GM12872 (cell line): ENCODE measurements around the gene AKAP11.

ENCODE experiments used
- TF ChIP-seq, protein P1 (sequence below): IDR thresholded peaks from 3 replicates; pipeline ENCODE4 v1.5.1; 2011; ENCODE audit warnings: low read depth, mild to moderate bottlenecking, low read length, moderate library complexity; ENCODE audit not compliant: insufficient read depth

Gene AKAP11

DNA sequence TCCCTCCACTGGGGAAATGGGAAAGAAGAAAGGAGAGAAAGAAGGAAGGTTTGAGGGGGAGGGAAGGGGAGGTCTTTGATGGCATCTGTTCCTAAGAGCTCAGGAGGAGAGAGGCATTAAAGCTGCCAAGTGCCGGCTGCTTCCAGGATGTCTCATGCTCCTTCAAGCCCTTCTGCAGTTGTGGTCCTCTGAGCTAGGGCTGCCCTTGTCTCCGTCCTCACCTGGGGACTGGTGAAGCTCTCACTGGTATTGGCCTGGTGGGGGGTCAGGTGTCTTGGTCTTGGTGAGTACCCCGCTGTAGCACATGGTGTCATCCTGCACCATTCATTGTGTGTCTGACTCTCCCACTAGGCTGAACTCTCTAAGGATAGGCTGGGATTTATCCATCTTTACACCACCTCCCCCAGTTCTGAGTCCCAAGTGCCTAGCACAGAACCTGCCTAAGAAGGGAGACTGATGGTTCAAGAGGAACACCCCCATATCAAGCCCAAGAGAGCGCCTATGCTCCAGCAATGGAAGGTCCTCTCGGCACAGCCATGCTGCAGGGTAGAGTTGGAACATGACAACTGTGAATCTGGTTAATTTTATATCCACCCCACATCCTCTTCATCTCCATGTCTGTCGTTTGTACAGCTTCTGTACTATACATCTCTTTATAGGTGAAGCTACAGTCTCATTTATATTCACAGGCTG lies 83.7 kb downstream of the AKAP11 start:
- TF ChIP-seq, protein P1, sequence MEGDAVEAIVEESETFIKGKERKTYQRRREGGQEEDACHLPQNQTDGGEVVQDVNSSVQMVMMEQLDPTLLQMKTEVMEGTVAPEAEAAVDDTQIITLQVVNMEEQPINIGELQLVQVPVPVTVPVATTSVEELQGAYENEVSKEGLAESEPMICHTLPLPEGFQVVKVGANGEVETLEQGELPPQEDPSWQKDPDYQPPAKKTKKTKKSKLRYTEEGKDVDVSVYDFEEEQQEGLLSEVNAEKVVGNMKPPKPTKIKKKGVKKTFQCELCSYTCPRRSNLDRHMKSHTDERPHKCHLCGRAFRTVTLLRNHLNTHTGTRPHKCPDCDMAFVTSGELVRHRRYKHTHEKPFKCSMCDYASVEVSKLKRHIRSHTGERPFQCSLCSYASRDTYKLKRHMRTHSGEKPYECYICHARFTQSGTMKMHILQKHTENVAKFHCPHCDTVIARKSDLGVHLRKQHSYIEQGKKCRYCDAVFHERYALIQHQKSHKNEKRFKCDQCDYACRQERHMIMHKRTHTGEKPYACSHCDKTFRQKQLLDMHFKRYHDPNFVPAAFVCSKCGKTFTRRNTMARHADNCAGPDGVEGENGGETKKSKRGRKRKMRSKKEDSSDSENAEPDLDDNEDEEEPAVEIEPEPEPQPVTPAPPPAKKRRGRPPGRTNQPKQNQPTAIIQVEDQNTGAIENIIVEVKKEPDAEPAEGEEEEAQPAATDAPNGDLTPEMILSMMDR, result no peak

DNA sequence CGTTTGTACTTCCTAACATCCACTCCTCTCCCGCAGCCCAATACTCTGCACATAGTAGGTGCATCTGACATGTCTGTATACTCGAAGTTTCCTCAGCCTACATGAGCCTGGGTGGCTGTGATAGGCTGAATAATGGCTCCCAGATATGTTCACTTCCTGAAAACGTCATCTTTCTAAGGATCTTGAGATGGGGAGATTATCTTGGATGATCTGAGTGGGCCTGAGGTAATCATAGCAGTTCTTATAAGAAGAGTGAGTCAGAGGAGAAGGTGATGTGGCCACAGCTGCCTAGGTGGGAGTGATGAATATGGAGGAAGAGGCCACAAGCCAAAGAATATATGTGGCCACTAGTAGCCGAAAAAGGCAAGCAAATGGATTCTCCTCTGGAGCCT lies 84.2 kb downstream of the AKAP11 start:
- TF ChIP-seq, protein P1, result no peak

DNA sequence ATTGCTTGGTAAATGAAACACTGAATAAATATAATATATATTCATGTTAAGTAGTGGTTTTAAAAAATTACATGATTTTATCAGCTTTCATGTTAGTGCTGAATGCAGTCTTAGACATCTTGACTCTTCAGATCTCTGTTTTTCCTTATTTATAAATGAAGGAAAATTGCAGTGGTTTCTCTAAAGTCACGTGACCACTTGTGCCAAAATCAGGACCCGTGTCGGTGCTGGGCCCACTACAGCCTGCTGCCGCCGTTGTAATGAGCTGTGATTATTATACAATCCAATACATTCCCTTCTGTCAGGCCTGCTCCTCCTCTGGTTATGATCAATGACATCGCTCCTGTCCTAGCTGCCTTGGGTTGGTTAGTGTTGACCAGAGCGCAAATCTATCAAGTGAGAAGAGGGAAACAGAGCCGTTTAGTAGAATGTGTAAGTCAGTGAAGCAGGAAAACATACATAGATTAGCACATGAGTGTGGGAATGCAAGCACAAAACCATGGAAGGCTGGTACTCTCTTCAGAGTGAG lies 88.2 kb downstream of the AKAP11 start:
- TF ChIP-seq, protein P1, result no peak

GRCh38 chr13:42361701-42362100 lies 89.7 kb downstream of the AKAP11 start:
- TF ChIP-seq, protein P1, result no peak

GRCh38 chr13:42363941-42364612 lies 92.1 kb downstream of the AKAP11 start:
- TF ChIP-seq, protein P1, result no peak

DNA sequence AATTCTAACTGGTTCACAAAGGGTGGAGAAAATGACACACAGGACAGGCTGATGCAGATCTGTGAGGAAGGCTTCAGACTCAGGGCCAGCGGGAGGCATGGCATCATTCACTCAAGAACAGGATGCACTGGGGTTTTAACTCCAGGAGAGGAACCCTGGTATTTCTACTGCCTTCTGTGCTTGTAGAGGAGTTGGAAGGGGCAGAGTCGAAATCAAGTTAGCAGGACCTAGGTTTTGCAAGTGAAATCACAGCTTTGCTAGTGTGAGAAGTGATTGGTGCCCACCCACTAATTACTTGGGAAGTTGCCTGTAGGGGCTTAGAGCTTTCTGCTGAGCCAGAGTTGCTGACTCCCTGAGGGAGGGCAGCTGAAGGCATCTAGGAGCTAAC lies 92.7 kb downstream of the AKAP11 start:
- TF ChIP-seq, protein P1, result no peak

DNA sequence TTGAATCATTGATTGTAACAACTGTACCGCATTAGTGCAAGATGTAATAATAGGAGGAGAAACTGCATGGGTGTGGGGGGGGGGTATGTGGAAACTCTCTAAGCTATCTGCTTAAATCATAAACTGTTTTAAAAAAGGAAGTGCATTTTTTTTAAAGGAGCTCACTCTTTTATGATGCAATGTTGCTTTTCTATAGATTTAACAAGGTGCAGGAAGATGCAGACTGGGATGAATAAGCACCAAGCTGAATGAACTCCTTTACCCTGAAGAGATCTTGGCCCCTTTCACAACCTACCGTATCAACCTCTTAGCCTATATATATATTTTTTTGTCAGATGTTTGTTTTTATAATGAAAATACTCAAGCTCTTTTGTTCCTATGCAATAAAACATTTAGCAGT lies 95.9 kb downstream of the AKAP11 start:
- TF ChIP-seq, protein P1, result no peak
